ENCODE results near the gene PRRC2C.
A peak's percentile ranks its signal among the peaks of the same experiment; 100 is the strongest.
"Not testable (repeated sequence)": the region's sequence is repeated elsewhere in the genome, so short reads cannot be mapped to it uniquely, and the experiment has no call there.

PRRC2C gene

DNA sequence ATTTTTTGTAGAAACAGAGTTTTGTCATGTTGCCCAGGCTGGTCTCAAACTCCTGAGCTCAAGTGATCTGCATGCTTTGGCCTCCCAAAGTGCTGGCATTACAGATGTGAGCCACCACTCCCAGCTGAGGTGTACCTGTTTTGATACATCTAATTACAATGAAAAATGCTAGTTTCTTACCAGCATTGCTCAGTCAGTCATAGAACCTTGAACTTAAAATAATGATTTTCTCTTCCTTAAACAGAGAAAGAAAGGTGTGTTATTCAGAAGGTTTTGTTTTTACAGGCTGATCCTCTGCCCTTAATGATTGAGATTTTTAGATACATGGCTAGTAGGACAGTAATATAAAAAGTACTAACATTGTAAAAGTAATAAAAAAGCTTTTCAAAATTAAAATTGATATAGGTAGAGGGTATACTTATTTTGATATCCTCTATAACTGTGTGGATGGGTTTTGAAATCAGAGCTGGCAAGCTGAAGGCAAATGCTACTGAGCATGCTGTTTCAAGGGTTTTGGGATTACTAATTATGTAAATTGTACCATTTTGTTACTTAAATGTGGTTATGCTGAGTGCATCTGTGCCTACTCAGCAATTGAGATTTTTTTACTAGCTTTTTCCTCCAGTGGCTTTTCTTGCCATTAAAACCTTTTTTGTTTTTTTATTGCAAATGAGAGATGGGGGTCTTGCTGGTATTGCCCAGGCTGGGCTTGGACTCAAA, 16.1 kb downstream of the PRRC2C start:
- DNase-seq, result no peak

DNA sequence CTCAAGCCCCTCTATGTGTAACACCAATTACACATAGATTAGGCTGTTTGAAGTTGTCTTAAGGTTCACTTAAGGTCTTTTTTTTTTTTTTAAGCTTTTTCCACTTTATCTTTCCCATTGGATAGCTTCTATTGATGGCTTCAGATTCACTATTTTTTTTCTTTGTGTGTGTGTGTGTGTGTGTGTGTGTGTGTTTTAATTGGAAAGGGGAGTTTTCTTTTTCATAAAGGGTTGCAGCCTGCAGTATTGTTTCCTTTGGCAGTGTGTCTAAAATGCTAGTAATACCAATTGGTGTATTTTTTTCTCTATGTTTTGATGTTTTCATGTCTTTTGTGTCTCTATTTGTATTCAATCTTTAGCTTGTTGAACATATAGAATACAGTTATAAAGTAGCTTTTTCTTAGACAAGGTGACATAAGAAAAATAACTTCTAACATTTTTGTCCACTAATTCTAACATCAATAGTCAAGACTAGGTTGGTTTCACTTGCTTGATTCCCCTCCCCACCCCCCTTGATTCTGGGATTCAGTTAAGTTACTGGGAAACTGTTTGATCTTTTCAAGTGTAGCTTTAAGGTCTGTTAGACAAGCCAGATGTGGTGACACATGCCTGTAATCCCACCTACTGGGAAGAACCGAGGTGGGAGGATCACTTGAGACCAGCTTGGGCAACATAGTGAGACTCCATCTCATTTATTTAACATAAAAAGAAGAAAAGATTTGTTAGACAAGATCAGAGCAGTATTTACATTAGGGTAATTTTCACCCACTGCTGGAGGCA, 21.4 kb downstream of the PRRC2C start:
- DNase-seq, result no peak

DNA sequence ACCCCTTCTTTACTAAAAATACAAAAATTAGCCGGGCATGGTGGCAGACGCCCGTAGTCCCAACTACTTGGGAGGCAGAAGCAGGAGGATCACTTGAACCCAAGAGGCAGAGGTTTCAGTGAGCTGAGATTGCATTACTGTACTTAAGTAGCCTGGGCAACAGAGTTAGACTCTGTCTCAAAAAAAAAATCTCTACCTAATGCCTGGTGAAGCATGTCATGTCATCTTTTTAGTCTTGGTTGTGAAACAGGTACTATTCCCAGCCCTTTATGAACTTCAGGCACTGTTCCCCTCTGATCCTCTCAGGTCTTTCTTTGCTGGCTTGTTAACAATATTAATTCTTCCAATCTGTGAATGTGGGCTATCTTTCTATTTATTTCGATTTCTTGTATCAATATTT, 22.1 kb downstream of the PRRC2C start:
- DNase-seq, result no peak

DNA sequence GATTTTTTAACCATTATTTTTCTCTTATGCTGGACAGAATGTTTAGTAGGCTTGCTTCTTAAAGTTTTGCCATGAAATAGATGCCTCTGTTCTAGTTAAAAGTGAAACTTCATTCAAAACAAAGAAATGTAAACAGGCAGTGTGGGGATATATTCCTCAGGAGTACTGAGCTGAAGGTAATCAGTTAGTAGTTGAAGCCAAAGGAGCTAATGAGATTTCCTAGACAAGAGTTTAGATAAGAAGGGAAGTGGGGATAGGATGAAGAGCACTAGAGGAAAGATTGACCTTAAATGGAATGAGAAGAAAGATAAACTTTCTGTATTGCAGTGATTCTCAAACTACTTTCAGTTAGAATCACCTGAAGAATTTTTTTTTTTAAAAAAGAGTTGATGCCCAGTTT, 23.9 kb downstream of the PRRC2C start:
- DNase-seq, result no peak

DNA sequence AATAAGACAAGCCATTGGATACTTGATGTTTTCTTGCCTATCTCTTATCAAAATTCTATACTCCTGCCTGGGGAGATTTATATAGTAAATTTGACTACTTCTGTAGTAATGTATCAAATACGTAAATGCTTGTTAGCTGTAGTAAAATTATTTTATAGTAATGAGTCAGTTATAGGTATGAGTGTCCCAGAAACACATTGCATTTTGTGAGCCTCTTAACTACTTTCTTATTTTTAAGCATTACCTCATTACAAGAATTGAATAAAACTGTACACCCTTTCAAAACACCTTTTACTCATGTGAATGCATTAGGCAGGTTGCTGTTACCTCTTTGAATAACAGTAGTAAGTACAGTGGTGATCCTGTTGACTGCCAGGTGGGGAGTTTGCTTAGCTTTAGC, 28.4 kb downstream of the PRRC2C start:
- DNase-seq, result no peak

DNA sequence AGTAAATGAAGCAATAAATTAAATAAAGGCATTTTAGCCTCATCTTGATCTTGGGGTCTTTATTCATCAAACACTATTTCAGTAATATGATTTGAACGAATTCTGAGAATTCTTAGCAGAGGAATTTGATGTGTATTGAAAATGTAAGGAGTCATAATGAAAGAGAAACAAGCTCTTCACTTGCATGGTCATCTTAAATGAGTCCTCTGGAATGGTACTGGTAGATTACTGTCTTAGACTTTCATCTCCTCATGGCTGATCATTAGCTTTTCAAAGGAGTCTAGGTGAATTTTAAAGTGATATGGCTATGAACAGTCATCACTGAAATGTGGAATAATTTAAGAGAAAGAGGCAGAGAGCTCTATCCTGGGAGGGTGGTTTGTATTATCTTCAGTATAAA, 30.0 kb downstream of the PRRC2C start:
- no peak for DNase-seq

DNA sequence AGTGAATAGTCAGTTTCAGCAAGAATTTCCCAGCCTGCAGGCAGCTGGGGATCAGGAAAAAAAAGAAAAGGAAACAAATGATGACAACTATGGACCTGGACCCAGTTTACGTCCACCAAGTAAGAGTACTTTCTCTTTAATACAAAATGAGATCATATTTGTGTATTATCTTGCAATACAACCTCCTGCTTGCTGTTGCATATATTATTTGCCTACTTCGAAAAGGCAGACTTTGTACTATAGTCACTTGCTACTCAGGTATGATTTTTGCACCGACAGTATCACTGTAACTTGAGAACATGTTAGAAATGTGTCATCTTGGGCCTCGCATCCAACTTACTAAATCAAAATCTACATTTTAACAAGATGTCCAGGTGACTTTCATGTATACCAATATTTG, 30.4 kb downstream of the PRRC2C start:
- no peak for DNase-seq

DNA sequence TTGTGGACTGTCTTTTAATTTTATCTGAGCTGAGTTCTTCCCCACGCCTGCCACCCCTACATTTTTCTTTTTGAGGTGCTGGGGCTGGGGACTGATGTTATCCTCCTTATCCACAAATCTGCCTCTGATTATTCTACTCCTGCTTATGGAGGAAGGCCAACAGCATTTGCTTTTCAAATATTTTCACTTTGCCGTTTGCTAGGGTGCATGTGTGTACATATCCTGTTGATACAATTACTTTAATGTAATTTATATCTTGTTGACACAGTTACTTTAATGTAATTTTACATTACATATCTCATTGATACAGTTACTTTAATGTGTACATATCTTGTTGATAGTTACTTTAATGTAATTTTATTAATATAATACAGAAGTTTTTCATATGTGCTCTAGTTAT, 36.2 kb downstream of the PRRC2C start:
- DNase-seq, result no peak

DNA sequence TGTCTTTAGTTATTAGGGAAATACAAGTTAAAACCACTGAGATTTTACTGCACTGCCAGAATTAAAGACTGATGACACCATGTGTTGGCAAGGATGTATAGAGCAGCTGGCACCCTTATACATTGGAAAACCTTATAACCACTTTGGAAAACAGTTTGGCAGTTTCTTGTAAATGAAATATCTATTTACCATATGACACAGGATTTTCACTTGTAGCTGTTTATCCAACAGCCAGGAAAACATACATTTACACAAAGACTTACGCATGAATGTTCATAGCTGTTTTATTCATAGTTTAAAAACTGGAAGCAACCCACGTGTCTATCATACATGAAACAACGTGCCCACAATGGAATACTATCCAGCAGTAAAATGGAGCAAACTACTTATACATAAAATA, 45.3 kb downstream of the PRRC2C start:
- DNase-seq, result no peak

DNA sequence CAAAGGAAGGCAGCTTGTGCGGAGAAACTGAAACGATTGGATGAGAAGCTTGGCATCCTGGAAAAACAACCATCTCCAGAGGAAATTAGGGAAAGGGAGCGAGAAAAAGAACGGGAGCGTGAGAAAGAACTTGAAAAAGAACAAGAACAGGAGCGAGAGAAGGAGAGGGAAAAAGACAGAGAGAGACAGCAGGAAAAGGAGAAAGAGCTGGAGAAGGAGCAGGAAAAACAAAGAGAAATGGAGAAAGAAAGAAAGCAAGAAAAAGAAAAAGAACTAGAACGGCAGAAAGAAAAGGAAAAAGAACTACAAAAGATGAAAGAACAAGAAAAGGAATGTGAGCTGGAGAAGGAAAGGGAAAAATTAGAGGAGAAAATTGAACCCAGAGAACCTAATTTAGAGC, 47.2 kb downstream of the PRRC2C start:
- no peak for DNase-seq

DNA sequence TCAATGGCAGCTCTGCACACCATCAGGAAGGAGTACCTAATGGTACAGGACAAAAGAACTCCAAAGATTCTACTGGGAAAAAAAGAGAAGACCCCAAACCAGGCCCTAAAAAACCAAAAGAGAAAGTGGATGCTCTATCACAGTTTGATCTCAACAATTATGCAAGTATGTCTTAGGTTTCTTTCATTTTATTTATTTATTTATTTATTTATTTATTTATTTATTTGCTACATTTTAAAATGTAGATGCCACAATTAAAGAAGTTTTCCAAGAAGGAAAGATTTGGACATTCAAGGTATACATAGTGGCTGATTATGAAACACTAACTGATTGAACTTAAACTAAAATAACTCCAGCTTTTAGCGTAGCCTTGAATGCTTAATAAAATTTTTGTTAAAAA, 60.2 kb downstream of the PRRC2C start:
- DNase-seq, result no peak

DNA sequence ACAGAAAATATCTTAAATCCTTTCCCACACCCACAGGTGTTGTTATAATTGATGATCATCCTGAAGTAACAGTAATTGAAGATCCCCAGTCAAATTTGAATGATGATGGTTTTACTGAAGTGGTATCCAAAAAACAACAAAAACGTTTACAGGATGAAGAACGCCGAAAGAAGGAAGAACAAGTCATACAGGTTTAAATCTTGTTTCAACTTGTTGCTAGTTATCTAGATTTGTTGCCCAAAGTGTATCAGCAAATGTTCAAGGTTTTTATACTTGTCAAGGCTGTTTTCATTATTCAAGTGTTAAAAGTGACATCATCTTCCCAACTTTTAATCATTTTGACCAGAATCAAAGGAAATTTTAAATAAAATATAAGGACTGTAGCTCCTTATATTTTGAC, 64.7 kb downstream of the PRRC2C start:
- no peak for DNase-seq

DNA sequence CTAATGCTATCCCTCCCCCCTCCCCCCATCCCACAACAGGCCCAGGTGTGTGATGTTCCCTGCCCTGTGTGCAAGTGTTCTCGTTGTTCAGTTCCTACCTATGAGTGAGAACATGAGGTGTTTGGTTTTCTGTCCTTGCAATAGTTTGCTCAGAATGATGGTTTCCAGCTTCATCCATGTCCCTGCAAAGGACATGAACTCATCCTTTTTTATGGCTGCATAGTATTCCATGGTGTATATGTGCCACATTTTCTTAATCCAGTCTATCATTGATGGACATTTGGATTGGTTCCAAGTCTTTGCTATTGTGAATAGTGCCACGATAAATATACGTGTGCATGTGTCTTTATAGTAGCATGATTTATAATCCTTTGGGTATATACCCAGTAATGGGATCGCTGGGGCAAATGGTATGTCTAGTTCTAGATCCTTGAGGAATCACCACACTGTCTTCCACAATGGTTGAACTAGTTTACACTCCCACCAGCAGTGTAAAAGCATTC, 65.3 kb downstream of the PRRC2C start:
- not testable (repeated sequence) for DNase-seq

DNA sequence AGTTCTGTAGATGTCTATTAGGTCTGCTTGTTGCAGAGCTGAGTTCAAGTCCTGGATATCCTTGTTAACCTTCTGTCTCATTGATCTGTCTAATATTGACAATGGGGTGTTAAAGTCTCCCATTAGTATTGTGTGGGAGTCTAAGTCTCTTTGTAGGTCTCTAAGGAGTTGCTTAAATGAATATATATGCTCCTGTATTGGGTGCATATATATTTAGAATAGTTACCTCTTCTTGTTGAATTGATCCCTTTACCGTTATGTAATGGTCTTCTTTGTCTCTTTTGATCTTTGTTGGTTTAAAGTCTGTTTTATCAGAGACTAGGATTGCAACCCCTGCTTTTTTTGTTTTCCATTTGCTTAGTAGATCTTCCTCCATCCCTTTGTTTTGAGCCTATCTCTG, 68.6 kb downstream of the PRRC2C start:
- not testable (repeated sequence) for DNase-seq

DNA sequence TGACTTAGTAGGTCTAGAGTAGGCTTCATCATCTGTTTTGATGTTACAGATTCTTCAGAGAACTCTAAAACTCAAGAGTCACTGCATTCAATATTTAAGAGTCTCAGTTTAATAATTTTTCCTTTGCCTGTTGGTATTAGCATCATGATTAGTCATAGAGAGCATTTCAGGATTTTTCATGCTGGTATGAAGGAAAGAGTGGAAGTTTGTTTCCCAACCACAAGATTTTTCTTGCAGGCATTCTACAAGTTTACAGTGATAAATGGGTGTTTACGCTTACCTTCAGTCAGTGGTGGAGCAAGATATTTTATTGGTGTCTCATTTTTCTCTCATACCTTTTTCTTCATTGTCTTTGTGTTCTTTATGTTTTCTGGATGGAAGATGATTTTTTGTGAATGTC, 78.3 kb downstream of the PRRC2C start:
- DNase-seq, result no peak

DNA sequence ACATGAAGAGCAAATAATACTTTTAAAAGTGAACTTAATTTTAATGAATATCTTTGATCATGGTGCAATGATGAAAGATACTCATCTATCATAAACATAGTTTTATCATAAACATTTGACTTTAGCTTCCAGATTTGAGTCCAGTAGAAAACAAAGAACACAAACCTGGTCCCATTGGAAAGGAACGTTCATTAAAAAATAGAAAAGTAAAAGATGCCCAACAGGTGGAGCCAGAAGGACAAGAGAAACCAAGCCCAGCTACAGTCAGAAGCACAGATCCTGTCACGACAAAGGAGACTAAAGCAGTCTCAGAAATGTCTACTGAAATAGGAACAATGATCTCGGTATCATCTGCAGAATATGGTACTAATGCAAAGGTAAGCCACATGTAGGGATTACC, 81.1 kb downstream of the PRRC2C start:
- peak in 1 of 2 experiments; percentile 3 for DNase-seq

DNA sequence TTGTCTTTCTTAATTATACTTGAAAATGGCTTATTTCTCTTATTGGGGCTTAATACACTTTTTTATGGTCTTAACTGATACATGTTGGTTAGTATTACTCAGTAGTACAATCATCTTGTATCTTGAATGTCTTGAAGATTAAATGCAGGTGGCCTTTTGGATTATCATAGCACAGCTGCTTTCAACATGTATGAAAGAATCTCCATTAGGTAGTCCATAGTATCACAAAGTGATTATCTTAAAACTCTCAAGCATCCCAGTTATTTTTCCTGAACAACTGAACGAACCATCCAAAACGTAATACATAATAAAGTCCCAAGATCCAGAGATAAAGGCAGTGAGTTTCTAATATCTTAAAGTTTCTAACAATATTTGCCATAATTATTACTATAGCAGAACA, 85.0 kb downstream of the PRRC2C start:
- DNase-seq, result no peak

DNA sequence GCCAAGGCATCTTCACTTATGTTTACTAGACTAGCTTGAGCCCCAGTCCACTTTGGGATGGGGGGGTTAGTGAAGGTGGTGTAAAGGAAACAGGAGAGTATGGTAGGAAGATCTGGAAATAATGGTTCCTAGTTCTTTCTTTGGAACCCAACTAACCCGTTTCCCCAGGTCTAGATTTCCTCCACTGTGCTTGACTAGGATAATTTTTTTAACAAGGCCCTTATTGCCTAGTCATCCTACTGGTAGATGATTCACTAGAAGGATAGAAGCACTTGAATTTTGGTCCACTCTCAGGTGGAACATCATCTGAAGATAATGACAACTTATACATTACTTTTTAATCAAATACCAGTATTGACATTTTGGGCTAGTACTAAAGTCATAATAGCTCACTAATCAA, 90.8 kb downstream of the PRRC2C start:
- no peak for DNase-seq

DNA sequence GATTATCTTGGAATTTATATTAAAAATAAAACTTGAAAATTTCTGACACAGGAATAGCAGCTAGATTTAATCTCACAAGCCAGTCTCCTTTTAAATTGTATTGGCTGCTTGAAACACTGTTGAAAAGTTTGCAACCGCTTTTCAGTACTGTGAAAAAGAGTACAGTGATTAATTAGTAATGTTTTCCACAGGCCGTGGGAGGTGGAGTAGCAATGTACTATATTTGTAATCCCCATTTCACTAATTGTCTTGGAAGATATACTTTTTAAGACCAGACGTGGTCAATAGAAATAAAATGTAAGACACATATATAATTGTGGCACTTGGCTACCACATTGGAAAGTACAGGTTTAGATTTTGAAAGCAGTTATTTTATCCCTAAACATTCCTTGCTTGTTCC, 95.9 kb downstream of the PRRC2C start:
- no peak for DNase-seq

DNA sequence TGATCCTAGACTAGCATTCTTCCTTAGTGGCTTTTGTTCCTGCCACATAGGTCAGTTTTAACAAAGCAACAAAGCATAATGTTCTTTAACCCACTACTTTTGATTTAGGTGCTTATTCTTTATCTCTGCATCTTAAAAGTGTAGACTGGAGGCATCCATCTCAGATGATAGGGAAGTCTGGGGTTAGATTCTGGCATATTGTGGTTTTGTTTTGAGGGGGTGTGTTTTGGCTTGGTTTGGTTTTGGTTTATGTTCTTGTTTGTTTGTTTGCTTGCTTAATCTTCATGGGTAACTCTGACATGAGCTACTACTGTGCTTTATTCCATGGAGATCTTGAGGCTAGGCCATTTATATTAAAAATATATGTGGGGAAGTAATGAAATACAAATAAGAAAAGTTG, 96.4 kb downstream of the PRRC2C start:
- DNase-seq, result no peak

DNA sequence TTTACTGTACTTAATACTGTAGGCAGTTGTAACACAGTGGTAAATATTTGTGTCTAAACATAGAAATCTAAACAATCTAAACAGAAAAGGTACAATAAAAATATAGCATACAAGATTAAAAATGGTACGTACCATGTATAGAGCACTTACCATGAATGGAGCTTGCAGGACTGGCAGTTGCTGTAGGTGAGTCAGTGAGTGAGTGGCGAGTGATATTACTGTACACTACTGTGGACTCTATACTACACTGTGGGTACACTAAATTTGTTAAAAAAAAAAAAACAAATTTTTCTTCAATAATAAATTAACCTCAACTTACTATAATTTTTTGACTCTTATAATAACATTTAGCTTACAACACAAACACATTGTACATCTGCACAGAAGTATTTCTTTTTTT, 97.3 kb downstream of the PRRC2C start:
- no peak for DNase-seq

DNA sequence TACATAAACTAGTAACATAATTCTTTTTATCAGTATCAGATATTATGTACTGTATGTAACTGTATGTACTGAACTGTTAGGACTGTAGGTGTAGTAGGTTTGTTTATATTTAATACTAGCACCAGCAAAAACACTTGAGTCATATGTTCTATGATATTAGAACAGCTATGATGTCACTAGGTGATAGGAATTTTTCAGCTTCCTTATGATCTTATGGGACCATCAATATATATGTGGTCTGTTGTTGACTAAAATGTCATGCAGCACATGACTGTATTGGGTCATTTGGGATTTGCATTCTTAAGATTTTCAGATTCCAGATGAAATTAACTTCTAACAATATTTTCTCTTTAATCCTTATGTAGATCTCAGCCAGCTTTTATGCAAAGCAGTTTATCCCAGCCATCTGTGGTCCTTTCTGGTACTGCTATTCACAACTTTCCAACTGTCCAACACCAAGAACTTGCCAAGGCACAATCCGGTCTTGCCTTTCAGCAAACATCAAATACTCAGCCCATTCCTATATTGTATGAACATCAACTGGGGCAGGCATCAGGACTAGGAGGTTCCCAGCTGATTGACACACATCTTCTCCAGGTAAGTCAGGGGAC, 98.4 kb downstream of the PRRC2C start:
- DNase-seq, result no peak

DNA sequence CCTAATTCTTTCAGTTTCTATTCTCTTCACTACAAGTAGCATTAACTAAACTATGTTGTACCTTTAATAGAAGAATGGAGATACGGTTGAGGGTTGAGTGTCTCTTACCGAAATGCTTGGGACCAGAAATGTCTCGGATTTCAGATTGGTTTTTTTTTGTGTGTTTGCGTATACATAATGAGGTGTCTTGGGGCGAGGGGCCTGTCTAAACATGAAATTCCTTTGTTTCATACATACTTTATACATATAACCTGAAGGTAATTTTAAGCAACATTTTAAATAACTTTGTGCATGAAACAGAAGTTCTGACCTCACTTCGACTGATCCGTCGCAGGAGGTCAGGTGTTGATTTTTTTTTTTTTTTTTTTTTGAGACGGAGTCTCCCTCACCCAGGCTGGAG, 100.4 kb downstream of the PRRC2C start:
- DNase-seq, result no peak

DNA sequence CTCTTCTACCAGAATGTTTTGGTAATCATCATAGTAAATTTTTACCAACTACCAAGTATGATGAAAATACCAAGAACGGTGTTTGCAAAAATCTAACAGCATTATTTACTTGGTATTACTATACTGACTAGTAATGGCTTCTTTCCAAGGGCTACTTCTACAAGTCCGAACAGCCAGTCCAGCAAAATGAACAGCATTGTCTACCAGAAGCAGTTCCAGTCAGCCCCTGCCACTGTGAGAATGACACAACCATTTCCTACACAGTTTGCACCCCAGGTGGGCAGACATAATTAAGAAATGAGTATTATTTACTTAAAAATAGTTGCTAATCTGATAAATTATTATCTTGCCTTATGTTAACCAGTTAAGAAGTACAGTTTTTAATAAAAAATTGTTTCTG, 102.9 kb downstream of the PRRC2C start:
- no peak for DNase-seq

Measured in cerebellar nuclear complex (tissue), 1 donor.